C4-2B (cell line): ENCODE data around the gene GATA2.

Experiments
- H3K27ac ChIP-seq: fragments of 450-650 bp; 2 replicates; pipeline ENCODE4 v1.5.1; 2017
- ZFX ChIP-seq: fragments of 450-650 bp; IDR thresholded peaks from 2 replicates; pipeline ENCODE4 v1.6.1; 2017
- TF ChIP-seq, protein P1 (sequence below): fragments of 450-650 bp; conservative IDR thresholded peaks from 2 replicates; pipeline ENCODE4 v1.5.1; 2017; ENCODE audit warnings: mild to moderate bottlenecking

Gene GATA2

DNA sequence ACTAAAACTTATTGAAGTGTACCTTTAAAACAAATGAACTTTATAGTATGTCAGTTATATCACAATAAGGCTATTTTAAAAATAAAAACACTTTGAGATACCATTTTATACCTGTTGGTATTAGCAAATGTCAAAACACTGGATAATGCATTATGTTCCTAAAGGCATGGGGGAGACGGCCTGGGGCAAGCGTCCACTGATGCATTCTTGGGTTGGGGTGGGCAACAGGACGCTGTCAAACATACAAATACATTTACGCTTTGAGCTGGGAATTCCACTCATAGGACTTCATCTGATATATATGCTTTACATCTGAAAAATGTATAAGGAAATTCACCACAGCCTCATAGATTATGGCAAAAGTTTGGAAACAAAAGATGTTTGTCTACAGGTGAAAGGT lies 7.6 kb upstream of the GATA2 start:
- TF ChIP-seq, protein P1, sequence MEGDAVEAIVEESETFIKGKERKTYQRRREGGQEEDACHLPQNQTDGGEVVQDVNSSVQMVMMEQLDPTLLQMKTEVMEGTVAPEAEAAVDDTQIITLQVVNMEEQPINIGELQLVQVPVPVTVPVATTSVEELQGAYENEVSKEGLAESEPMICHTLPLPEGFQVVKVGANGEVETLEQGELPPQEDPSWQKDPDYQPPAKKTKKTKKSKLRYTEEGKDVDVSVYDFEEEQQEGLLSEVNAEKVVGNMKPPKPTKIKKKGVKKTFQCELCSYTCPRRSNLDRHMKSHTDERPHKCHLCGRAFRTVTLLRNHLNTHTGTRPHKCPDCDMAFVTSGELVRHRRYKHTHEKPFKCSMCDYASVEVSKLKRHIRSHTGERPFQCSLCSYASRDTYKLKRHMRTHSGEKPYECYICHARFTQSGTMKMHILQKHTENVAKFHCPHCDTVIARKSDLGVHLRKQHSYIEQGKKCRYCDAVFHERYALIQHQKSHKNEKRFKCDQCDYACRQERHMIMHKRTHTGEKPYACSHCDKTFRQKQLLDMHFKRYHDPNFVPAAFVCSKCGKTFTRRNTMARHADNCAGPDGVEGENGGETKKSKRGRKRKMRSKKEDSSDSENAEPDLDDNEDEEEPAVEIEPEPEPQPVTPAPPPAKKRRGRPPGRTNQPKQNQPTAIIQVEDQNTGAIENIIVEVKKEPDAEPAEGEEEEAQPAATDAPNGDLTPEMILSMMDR: no peak
- no peak for TF ChIP-seq ZFX
- no peak overlapping the region for H3K27ac ChIP-seq

DNA sequence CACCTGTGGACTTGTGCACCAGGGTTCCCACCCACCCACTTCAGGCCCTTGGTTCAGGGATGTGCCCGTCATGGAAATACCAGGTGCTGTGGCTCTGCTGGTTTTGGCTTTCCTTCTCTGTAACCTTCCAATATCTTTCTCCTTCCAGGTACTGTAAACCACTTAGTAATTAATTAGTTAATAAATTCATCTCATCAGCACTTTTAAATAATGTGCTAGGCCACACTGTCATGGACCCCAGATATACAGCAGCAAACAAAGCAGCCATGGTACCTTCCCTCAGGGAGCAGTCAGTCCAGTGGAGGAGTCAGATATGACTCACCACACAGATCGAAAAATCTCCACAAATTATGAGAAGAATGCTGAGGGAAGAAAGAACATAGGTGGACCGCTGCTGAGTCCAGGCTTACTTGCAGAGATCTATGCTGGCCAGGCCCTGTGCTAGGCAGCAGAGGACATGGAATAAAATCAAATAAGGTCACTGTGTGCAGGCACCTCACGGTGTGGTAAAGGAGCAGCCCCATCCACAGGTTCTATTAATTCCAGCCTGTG lies 6.8 kb upstream of the GATA2 start:
- no peak overlapping the region for H3K27ac ChIP-seq
- no peak for TF ChIP-seq ZFX
- TF ChIP-seq, protein P1: no peak

DNA sequence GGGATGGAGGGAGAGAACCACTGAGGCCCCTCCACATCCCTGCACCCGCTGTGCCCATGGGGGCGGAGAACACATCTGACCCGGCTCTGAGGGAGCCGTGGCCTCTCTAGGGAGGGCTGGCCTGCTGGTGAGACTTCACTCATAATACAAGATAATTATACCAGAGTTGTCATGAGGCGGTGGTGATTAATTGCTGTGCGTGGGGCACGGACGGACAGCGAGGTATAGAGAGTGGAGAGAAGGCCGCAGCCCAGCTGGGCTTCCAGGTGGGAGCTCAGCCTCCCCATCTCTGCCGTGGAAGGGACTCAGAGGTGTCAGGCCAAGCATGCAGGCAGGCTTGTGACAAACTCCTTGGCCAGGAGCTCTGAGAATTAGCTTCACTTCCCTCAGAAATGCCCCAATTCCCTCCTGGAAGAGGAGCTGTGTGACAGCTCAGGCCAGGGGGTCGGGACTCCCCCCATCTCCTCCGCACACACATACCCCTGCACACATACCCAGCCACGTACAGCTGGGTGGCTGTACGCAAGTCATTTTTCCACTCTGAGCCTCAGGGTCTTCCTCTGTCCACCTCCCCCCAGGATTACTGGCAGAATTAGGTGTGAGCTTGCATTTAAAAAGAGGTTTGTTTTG lies 6.0 kb upstream of the GATA2 start:
- TF ChIP-seq, protein P1: no peak
- TF ChIP-seq ZFX: no peak
- no peak overlapping the region for H3K27ac ChIP-seq

DNA sequence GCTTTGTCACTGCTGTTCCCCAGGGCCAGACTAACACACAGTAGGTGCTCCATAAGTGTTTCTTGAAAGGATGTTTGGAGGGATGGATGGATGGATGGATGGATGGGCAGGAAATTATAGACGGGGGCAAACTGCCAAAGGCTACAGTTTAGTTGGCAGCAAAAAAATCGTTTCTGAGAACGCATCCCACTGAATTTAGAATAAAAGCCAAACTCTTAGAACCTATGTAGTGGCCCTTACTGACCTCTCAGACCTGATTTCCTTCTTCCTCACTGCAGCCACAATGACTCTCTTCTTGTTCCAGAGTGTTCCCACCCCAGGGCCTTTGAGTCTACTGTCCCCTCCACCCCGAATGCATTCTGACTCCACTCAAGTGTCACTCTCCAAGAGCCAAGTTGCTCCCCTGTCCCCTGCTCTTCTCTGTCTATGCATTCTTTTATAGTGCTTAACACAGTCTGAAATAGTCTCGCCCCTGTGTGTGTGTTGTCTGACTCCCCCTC lies 5.2 kb upstream of the GATA2 start:
- H3K27ac ChIP-seq: peak overlapping the region; percentile 78
- TF ChIP-seq ZFX: no peak
- TF ChIP-seq, protein P1: peak; percentile 80

DNA sequence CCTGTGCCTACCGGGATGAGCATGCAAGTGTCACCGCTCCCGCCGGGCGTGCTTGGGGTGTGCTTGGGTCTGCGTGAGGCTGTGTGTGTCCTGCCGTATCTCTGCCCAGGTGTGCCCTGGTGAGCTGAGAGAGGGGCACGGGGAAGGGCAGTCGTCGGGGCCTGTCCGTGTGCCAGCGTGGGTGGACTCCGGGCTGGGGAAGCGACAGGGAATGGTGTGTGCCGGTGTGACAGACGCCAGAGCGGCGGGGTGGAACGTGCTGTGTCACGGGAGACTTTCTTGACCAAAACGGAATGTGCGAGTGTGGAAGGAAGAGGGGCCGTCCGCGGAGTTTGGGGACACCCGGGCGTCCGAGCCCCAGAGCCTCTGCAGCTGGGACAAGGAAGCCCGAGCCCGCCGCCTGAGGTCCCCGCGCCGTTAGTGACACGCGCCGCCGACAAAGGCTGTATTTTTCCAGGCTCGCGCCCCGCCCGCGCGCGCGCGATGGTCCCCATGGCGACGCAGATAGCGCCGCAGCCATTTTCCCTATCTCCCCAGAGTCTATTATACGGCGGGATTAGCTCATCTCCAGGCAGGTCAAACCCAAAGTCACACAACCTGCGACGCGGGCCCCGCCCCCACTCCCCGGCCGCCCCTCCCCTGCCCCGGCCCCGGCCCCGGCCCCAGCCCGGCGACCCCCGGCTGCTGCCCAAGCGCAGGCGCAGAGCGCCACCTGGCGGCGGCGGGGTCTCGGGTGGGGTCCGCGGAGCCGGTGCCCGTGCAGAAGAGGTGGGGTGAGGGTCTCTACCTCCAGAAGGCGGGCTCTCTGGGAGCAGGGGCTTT lies 4.5 kb upstream of the GATA2 start:
- TF ChIP-seq, protein P1: peak; percentile 98
- TF ChIP-seq ZFX: no peak
- H3K27ac ChIP-seq: peak overlapping the region; percentile 78

DNA sequence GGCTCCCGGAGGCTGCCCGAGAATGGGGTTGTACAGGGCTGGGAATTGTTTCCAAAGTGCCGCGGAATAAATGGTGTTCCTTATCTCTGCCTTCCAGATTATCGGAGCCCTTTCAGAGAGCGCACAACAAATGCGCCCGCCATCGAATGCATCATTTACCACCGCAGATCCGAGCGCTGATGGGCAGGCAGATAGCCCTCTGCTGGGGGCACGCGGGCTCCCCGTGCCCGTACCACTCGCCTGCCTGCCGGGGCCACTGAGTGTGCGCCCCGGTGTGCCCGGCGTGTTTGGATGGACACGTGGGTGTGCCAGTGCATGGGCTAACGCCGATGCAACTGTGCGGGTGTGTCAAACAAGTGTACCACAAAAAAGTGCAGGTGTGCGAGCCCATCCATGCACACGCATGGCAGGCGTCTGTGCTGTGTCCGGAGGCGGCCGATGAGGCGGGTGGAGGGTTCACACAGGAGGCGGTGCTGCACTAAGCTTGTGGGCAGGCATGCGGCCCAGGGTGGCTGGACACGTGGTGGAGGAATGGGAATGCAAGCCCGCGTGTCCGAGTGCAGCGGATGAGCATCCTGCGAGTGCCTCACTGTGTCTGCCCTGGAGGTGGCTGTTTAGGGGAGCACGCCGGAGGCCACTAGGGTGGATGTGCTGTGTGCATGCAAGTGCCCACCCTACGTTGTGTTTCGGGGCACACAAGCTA lies 3.8 kb upstream of the GATA2 start:
- TF ChIP-seq, protein P1: no peak
- no peak for TF ChIP-seq ZFX
- peak overlapping the region; percentile 78 for H3K27ac ChIP-seq
